Measurements from ENCODE around the gene C17orf113.

The C17orf113 gene

GRCh38 chr17:42062681-42063080, 12.3 kb upstream of the C17orf113 start:
- ATAC-seq (ENCODE audit: insufficient read depth, low read depth) (no peak), DNase-seq (no peak)
- H3K9me3 ChIP-seq (ENCODE audit: insufficient read depth, low read length, severe bottlenecking): no peaks in the 10 kb centered on the region
- no peak overlapping the region for H3K4me2 ChIP-seq (ENCODE audit: insufficient read depth, low read length)
- H2AFZ ChIP-seq (ENCODE audit: low read depth, low read length): no peak overlapping the region
- H4K20me1 ChIP-seq (ENCODE audit: insufficient read depth, low read length): no peaks in the 10 kb centered on the region
- no peaks in the 10 kb centered on the region for H3K36me3 ChIP-seq (ENCODE audit: insufficient read depth, low read length)
- H3K9ac ChIP-seq (ENCODE audit: low read depth, low read length): no peak overlapping the region
- TF ChIP-seq CTCF (IDR thresholded peaks at IDR 0.05; ENCODE audit: borderline replicate concordance, extremely low read depth, low read length, poor library complexity, severe bottlenecking) (no peak), EZH2 (IDR thresholded peaks at IDR 0.05; ENCODE audit: borderline replicate concordance, low read depth, low read length, severe bottlenecking) (no peak)
- no peak overlapping the region for H3K27ac ChIP-seq (ENCODE audit: low read length)
- peaks cover 9% of the 10 kb centered on the region; the same call in 1 of the 2 replicates for H3K4me1 ChIP-seq (ENCODE audit: insufficient read depth, low read length)
- no peaks in the 10 kb centered on the region for H3K27me3 ChIP-seq (ENCODE audit: insufficient read depth, low read length, poor library complexity)
- no peak overlapping the region for H3K4me3 ChIP-seq (ENCODE audit: low read depth in 1 of 2, low read length in 2 of 2)
- no peaks in the 10 kb centered on the region for H3K79me2 ChIP-seq (ENCODE audit: insufficient read depth, low read length)

- Histone ChIP-seq H3K79me2 (ENCODE audit: insufficient read depth, low read length) (no peaks in the 10 kb centered on the region), H3K27me3 (ENCODE audit: insufficient read depth, low read length, poor library complexity) (no peaks in the 10 kb centered on the region), H3K4me1 (ENCODE audit: insufficient read depth, low read length) (peaks cover 6% of the 10 kb centered on the region; the same call in 1 of the 2 replicates), H2AFZ (ENCODE audit: low read depth, low read length) (no peak overlapping the region), H3K36me3 (ENCODE audit: insufficient read depth, low read length) (no peaks in the 10 kb centered on the region), H4K20me1 (ENCODE audit: insufficient read depth, low read length) (no peaks in the 10 kb centered on the region), H3K9ac (ENCODE audit: low read depth, low read length) (no peak overlapping the region), H3K27ac (ENCODE audit: low read length) (no peak overlapping the region), H3K4me2 (ENCODE audit: insufficient read depth, low read length) (no peak overlapping the region), H3K4me3 (ENCODE audit: low read depth in 1 of 2, low read length in 2 of 2) (no peak overlapping the region), H3K9me3 (ENCODE audit: insufficient read depth, low read length, severe bottlenecking) (no peaks in the 10 kb centered on the region)
- TF ChIP-seq CTCF (IDR thresholded peaks at IDR 0.05; ENCODE audit: borderline replicate concordance, extremely low read depth, low read length, poor library complexity, severe bottlenecking): no peak
- no peak for TF ChIP-seq EZH2 (IDR thresholded peaks at IDR 0.05; ENCODE audit: borderline replicate concordance, low read depth, low read length, severe bottlenecking)
- no peak for ATAC-seq (ENCODE audit: insufficient read depth, low read depth)
- no peak for DNase-seq
These were observed 11.5 kb upstream of the C17orf113 start for GRCh38 chr17:42061646-42062487.

- H3K4me2 ChIP-seq (ENCODE audit: insufficient read depth, low read length): no peak overlapping the region
These were observed 9.8 kb upstream of the C17orf113 start for GRCh38 chr17:42060231-42060630.

More at GRCh38 chr17:42060231-42060630, 9.8 kb upstream of the C17orf113 start:
- DNase-seq (no peak), ATAC-seq (ENCODE audit: insufficient read depth, low read depth) (no peak)
- H3K4me3 ChIP-seq (ENCODE audit: low read depth in 1 of 2, low read length in 2 of 2): no peak overlapping the region
- TF ChIP-seq CTCF (IDR thresholded peaks at IDR 0.05; ENCODE audit: borderline replicate concordance, extremely low read depth, low read length, poor library complexity, severe bottlenecking) (no peak), EZH2 (IDR thresholded peaks at IDR 0.05; ENCODE audit: borderline replicate concordance, low read depth, low read length, severe bottlenecking) (no peak)
- no peaks in the 10 kb centered on the region for H4K20me1 ChIP-seq (ENCODE audit: insufficient read depth, low read length)
- H3K9ac ChIP-seq (ENCODE audit: low read depth, low read length): no peak overlapping the region
- no peak overlapping the region for H3K27ac ChIP-seq (ENCODE audit: low read length)
- no peaks in the 10 kb centered on the region for H3K79me2 ChIP-seq (ENCODE audit: insufficient read depth, low read length)
- no peaks in the 10 kb centered on the region for H3K36me3 ChIP-seq (ENCODE audit: insufficient read depth, low read length)
- no peaks in the 10 kb centered on the region for H3K27me3 ChIP-seq (ENCODE audit: insufficient read depth, low read length, poor library complexity)
- peaks cover 6% of the 10 kb centered on the region; the same call in 1 of the 2 replicates for H3K4me1 ChIP-seq (ENCODE audit: insufficient read depth, low read length)
- H2AFZ ChIP-seq (ENCODE audit: low read depth, low read length): 0 out of 2 replicates have a peak overlapping the region, but pooled peaks have one; percentile 43
- no peaks in the 10 kb centered on the region for H3K9me3 ChIP-seq (ENCODE audit: insufficient read depth, low read length, severe bottlenecking)
